GM18861 (cell line): ENCODE measurements around the gene ABAT.
A peak's percentile ranks its signal among the peaks of the same experiment; 100 is the strongest.

Experiments
- ATAC-seq: cut with Tn5 transposase; IDR thresholded peaks from one replicate; pipeline ENCODE4 v1.9.1; 2021; ENCODE audit not compliant: unreplicated experiment

The ABAT gene

DNA sequence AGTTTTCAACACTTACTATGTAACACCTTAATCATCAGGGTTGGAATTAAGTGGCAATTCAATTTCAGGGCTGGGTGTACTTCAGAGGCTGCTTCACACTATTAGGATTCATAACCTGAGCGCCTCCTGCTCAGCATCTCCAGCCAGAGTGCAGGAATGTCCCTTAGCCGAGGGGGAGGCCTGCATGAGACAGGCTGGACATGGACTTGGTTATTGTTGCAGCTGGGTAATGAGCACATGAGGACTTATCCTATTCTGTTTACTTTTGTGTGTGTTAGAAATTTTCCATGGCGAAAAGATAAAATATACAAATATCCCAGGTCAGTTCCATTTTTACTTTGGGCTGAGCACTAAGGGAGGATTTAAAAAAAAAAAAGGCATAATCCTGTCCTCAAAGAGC is 133.6 kb downstream of the ABAT start:
- no peak for ATAC-seq

DNA sequence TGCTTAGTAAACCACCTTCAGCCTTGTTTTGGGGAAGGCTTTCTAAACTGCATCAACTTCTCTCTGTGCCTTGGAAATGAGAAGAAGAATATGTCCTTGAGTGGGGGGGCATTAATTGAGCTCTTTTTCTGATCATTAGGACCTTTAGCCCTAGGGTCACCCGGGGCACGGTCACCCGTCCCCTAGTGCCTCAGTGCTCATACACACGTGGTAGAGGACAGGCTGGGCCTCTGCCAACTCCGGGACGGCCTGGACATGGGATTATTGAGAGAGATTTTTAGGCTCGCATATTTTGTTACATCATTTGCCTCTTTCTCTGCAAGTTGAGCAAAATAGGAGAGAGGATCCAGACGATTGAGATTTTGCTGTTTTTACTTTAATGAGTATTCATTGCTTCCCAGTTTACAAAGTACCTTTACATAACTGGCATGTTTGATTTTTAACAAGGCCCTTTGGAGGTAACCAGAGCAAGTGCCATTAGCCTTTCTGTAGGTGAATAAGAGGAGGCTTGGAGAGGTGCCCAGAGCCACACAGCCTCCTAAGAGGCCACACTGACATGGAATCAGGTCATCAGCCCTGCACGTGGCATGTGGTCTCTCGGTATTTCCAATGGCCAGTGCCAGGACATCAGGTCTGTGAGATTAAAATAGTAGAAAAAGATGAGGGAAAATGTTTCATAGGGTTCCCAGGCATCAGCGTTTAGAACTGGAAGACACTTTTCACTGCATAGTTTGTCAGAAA is 134.4 kb downstream of the ABAT start:
- ATAC-seq, result no peak

DNA sequence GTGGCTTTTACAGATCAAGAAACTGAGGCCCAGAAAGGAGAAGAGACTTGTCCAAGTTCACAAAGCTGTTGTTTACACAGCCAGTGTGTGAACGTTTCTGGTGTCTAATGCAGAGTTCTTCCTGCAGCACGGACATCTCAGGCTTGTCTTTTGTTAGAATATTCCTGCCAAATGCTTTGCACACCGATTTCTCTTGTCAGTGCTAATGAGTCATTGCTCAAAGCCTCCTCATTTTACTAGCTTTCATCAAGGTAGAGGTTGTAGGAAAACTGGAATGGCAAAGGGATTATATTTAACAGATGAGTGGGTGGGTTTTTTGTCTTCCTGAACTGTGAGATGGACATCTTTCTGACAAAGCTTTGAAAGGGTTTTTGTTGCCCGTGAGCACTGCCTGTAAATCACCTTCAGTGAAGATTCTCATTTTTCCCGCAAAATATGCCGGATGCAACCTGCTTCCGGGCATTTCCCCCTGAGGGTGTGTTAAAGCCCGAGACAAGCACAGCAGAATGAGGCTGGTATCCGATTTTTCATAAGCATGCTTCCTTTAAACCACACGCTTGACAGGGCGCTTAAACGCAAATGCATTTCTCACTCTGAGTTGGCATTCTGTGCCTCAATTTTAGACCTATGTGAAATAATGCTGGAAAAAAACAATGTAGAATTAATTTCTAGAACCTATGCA is 137.9 kb downstream of the ABAT start:
- no peak for ATAC-seq

DNA sequence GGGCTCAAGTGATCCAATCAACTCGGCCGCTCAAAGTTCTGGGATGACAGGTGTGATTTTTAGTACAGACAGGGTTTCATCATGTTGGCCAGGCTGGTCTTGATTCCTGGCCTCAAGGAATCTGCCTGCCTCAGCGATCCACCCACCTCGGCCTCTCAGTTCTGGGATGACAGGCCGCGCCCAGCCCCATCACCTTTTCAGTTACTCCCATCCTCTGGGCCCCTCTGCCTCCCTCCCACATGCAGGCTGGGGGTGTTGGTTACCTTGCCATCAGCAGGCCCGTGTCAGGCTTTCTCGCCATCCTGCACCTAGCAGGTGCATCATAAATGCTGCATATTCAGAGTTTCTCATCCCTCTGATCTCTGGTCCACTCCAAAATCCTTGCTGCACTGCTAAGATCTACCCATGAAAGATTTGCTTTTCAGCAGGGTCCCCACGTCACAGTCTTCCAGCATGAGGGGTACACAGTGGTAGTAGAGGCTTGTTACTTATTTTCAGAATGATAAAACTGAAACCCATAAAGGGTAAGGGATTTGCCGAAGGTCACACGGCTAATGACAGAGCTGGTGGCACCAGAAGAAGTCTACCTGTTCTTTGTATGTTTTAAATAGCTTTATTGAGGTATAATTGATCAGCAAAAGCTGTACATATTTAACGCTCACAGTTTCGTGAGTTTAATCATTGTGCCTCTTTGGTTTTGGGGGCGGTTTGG is 139.8 kb downstream of the ABAT start:
- no peak for ATAC-seq

DNA sequence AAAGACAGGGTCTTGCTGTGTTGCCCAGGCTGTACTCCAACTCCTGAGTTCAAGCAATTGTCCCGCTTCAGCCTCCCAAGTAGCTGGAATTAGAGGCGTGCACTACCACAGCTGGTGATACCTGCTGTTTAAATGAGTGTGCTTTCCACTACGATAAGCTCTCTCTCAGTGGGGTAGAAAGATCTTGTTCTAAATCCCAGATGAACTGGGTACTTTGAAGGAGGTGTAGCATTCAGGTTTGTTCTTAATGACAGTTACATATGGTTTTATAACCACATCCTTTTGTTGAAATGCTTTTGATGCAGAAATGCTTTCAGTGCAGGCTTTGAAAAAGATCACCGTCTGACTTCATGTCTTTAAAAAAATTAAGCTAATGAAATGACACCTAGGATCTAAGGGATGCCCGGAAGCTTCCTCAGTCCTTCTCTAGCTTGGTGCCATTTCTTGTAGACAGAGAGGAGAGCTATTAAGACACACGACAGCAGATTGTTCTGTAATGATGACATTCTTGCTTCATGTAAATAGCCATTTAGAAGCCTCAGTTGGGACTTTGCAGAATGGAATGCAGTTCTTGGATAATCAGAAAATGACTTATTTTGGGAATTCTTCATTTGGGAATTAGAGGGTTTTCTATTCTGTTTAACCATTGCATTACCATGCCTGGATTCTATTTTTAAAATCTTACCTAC is 142.7 kb downstream of the ABAT start:
- no peak for ATAC-seq

DNA sequence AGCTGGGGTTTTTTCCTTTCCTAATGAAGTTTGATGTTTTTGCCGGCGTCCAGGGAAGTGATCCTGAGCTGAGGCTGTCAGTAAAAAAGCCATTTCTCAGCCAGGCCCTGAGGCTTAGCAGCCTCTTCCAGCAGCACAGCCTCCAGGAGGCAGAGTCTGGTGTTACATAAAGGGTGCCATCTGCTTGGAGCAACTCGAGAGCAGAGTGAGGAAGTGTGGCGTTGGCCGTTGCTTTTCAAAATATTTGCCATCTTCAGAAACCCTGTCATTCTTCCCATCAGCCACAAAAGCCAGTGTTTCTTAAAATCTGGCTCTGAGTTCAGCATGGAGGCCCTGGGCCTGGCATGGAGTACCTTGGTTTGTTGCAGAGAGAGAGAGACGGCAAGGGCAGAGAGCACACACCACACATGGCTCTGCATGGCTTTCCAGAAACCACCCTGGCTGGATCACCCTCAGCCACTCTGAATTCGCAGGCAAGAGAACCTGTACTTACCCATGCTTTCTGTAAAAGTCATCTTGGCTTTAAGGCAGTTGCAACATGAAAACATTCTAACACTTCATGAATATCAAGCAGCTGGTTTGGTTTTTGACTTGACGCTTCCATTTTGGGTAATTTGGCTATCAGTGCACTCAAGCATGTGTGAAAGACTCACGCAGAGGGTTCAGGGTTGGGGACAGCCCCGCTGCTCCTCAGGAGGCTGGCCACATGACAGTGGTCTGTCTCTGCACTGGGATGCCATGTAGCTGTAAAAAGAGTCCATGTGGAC is 144.3 kb downstream of the ABAT start:
- ATAC-seq, result peak; percentile 74

DNA sequence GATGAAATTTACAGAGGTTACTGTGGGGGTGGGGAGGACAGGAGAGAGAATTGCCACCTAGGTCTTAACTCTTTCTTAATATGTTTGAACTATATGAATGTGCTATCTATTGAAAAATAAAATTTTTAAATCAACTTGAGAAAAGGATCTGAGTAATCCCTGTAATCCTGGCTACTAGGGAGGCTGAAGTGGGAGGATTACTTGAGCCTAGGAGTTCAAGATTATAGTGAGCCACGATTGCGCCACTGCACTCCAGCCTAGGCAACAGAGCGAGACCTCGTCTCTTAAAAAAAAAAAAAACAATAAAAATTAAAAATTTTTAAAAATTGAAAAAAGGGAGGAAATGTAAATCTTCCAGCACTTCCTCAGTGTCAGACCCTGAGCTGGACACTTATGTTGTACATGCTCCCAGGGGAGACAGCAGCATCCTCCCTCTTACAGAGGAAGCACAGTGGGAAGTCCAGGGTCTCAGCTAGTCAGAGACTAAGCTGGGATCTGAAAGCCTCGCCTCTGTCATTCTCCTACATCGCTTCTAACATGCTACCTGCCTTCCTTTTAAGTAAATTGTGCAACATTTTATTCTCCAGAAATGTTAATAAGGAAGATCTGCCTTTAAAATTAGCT is 145.1 kb downstream of the ABAT start:
- no peak for ATAC-seq

DNA sequence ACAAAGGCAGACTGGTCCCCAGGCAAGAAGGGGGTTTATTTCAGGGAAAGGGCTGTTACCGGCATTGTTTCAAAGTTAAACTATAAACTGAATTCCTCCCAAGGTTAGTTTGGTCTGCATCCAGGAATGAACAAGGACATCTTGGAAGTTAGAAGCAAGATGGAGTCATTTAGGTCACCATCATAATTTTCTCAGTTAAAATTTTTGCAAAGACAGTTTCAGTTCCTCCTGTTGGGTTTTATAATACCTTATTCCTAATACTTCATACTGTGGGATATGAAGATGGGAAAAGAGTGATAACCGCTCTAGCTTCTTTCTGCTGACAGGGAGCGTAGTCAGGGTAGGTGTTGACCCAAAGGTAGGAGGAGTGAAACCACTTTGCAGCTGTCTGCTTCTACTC is 148.0 kb downstream of the ABAT start:
- no peak for ATAC-seq

DNA sequence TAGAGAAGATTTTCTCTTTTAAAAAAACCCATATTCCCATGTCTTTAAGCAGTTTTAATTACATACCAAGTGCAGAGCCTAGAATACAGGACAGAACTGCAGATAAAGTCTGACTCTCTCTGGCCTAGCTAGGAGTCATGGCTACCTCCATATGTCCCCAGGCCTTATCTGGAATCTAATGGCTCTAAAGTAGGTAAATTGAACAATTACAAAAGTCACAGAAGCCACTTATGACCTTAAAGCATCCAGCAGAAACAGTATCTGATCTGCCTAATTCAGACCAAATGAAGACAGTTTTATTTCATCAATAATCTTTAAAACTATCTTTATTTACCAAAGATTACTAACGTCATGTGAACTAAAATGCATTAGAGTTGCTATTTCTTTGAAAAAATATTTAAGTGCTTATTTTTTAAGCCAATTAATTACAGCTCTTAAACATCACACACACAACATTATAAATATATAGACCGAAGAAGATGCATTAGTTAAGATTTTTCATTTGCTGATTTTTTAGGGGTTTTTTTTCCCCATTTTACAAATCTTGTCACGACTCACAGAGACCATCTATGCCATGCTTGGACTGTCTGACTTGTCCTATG is 152.0 kb downstream of the ABAT start:
- ATAC-seq, result no peak

DNA sequence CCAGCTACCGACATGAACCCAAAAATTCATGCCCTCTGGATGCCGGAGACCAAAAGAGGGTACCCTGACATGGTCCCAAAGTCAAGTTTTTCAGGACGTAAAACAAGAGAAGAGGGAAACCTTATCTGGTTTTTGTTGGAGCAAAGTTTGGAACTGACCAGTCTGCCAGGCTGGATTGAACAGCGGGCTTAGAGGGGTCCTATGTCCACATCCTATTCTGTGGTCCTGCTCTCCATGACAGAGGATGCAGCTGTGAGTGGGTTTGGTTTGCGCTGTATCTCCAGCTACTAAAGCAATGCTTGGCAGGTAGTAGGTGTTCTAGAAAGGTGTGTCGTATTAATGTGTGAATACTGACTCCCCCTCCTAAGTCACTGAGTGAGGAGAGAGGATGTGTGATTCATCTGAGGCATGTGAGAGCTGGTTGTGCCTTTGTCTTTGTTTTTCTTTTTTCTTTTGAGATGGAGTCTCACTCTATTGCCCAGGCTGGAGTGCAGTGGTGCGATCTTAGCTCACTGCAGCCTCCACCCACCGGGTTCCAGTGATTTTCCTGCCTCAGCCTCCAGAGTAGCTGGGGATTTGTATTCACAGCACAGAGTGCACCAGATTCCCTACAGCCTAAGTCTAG is 154.2 kb downstream of the ABAT start:
- no peak for ATAC-seq

DNA sequence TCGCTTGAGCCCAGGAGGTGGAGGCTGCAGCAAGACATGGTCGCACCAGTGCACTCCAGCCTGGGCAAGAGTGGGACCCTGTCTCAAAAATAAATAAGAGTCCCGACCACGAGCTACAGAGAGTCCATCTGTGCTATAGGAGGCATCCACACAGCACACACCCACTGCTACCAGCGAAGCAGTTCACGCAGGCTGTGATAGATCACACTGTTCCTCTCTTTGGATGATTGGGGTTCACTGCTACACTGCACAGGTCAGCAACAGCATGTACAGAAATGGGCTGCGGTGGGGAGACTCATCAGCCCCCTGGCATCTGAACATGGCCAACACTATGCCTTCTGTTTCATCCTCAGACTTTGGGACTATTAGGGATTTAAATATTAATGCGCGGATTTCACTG is 157.0 kb downstream of the ABAT start:
- ATAC-seq, result no peak

DNA sequence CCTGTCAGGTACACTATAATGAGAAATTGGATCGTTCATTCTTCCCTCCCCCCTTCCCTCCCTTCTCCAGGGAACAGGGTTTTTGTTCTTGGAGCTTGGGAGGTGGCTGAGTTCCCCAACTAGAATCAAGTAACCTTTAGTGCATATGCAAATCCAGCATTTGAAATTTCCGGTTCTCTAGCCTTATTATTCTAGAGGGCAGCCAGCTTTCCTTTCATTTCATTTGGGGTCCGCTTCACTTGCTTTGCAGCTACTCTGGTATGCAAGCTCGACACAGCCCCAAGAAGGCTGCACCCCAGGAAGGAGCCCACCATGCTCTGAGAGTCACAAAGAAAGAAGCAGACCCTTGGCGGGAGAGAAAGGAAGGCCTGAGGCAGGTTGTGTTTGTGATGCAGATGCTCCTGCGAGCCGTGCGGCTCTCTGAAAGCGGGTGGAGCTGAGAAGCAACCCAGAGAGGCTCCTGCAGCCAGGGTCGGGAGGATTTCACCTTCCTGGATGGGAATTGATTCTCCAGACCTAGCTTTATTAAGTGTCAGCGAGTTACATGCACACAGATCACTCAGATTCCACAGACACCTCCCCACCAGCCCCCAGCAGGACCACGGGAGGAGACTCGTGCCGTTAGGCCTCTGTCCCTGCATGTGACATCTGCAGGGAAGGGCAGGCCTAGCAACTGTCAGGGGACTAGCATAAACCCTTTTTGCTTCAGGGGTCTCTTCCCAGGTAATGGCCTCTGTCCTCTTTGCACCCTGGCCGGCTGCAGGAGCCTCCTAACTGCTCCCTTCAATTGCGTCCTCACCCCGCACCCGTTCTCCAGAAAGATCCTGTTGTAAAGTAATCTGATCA is 157.7 kb downstream of the ABAT start:
- ATAC-seq, result no peak

DNA sequence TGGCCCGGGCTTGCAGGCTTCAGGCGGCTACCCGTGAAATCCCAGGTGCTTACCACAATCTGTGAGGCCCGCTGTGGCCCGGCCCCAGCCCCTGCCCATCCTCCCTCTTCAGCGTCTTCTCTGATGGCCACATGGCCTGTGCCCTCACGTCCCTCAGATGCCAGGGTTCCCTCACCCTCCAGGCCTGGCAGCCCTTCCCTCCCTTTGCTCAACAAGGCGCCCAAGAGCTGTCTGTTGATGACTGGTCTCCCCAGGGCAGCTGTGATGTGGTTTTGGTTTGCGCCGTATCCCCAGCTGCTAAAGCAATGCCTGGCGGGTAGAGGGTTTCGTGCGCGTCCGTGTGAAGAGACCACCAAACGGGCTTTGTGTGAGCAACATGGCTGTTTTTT is 158.3 kb downstream of the ABAT start:
- ATAC-seq, result no peak
